ENCODE data around the gene SRRM1.
"Not testable (repeated sequence)": the region's sequence is repeated elsewhere in the genome, so short reads cannot be mapped to it uniquely, and the experiment has no call there.

The SRRM1 gene

DNA sequence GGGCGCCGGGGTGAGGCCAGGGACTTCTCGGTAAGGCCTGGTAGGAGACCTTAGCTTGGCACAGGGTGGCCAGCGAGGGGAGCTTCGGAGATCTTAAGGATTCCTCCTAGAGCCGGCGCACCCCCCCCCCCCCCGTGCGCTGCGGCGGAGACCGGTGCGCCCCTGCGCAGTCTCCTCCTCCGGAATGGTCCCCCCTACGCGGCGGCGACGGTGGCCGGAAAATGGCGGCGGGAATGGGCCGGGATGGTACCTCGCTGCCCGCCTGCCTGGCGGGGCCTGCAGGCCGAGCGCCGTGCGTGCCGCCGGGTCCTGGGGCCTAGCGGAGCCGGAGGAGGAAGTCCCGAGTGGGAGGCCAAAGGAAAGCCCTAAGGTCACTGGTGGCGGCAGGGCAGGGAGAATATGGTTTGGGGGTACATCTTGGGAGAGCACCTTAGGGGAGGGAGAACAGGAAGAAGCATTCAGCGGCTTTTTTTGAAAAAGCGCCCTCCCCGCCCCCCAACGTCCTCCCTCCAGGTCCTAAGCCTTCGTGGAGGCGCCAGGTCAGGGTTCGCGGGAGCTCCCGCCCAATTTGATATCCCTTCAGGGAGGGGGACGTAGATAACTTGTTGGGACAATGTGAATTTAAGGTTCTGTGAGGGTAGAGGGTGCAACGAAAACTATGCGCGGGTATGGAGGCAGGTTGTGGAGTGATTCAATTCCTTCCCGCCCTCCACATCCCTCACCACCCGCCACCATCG is 429 bp downstream of the SRRM1 start:
- peak; percentile 42 for DNase-seq

DNA sequence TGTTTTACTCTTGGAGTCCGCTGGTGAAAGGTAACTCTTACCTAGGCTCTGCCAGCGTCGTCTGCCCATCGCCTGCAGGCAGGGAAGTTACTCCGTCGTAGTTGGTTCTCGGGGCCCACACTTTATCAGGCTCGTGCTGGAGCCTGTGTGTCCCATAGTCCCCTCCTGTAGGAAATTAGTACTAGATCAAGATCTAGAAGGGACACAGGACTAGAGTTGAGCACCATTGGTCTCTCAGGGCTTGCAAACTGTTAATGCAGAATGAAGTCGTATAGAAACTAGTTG is 940 bp downstream of the SRRM1 start:
- DNase-seq = no peak

DNA sequence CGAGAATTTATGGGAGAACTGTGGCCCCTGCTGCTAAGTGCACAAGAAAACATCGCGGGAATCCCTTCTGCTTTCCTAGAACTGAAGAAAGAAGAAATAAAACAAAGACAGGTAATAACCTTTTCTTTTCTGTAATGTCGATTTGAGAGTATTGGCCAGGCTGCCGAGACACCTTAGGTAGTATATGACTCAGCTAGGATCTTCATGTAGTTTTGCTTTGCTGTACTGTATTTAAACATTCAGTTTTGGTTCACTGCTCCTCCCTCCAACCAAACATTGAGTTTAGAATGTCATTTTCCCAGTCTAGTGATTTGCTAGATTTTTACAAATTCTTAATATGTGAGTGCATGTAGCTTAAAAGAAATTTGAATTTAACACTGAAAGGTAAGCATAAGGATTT is 5.8 kb downstream of the SRRM1 start:
- no peak for DNase-seq

DNA sequence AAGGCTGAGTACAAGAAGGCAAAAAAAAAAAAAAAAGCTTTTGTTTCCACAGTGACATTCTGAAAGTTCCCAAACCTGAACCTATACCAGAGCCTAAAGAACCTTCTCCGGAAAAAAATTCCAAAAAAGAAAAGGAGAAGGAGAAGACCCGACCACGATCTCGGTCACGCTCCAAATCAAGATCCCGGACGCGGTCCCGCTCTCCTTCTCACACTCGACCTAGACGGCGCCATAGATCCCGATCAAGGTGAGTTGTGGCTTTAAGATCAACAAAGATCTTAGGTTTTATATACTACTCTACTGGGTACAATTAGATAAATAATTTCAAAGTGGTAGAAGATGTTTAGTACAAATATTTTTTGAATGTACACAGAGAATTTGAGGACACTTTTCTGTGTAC is 9.3 kb downstream of the SRRM1 start:
- no peak for DNase-seq

DNA sequence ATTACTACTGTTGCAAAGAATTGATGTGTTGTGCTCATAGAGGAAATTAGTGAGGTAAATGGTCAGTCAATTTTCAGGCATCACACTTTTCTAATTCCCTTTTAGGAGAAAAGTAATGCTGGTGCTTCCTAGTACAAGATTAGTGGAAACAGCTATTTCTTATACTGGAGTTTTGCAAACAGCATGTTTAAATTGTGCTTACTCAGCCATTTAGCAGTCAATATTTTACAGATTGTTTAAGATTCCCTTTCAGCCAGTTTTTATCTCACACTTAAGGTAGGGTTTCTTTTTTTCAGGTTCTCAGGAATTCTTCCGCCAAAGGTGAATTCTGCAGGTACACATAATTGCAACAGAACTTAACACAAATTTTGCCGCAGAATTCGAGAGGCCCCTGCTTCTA is 10.9 kb downstream of the SRRM1 start:
- DNase-seq = no peak

DNA sequence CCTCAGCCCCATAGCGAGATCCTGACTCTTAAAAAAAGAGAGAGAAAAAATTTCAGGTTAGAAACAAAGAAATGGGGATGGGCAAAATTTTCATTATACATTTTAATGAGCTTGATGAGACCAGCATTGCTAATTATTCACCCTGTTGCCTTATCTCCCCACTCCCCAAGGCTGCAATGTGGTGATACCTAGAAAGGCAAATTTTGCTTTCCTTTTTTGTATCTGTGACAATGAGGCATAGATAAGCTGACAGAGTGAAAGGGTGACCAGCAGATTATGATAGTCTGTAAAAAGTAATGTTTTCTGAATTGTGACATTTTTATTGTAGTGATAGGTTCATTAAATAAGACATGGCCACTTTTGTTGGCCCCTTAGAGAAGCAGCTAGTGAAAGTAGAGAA is 12.9 kb downstream of the SRRM1 start:
- no peak for DNase-seq

DNA sequence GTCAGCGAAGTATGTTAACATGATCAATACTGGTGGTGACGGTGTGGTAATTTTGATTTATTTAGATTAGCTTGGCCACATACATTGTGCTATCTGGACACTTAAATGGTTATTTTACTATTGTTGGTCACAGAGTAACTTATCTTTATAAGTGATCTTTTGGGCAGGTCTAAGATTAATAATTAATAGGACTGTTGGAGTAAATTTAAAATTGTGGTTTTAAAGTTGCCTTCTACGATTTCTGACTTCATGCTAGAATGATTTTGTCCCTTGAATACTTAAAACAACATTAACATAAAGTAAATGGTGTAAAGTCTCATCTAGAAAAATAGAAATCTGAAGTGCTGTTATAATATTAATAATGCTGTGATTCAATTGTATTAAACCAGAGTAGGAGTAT is 14.7 kb downstream of the SRRM1 start:
- no peak for DNase-seq

DNA sequence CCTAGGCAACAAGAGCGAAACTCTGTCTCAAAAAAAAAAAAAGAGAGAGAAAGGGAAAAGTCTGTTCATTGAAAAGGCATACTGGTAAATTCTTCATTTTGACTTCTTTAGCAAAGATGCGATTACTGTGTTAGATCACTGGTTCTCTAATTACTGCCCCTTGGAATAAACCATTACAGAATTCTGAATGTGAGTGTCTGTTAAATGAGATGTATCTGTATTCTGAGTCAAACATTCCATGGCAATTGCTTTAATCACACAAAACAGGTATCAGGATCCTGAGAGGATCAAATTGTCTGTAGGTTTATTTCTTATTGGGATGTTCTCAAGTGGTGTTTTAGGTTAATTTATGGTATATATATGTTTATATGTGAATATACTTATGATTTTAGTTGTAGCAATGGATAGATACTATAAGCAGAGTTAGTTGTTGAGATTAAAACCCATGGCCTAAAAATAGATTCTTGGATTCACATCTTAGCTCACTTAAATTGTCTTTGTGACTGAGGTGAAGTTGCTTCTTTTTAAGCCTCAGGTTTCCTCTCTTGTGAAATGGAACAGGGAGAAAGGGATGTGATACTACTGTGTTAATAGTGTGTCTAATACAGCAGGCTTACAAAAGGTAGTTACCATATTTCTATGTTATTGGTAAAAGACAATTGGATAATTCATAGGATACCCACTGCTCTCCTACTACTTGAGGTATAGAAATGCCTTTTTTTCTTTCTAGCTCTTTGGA is 16.2 kb downstream of the SRRM1 start:
- DNase-seq = no peak

DNA sequence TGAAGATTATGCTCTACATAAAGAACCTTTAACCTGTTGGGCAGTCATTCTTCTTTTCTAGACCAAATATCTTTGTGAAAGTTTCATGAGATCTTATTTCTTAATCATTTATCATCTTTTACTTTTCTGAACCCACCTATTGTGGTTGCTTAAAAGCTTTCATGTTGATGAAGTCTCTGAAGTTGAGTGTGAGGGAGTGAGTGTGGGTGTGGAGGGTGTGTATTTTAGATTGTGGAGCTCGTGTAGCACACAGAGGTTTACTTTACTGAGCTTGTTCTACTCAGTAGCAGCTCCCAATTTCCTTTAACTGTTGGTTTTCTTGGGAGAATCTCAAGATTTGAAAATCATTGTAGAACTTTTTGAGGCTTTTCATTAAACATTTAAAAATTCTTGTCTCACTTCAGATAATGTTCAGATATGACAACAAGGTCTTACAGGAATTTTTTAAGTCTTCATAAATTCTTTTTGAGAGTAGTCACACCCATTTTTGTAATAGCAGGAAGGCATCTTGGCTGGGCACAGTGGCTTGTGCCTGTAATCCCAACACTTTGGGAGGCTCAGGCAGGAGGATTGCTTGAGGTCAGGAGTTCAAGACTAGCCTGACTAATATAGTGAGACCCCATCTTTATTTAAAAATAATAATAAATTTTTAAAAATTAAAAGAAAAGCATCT is 17.0 kb downstream of the SRRM1 start:
- no peak for DNase-seq

DNA sequence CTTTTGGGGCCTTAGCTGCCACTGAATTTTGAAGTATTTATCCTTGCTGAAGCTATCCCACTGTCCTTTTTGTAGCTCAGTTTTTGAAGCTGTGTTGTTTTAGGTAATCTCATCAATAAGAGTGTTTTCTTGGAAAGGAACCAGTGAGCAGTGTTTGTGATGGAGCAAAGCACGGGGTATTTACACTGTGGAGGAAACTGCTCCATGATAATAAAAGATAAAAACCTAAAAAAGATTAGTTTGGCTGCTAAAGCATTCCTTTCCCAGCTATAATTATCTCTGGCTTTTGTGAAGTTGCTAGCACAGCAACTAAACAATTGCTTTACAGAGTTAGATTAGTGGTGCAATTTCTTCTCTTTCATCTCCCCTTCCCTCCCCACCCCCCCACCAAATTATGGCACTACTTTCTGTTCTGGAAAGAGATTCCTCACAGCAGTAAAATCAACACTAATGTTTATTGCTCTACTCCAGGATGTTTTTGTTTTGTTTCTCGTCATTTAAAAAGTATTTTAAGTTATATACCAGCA is 21.5 kb downstream of the SRRM1 start:
- no peak for DNase-seq

DNA sequence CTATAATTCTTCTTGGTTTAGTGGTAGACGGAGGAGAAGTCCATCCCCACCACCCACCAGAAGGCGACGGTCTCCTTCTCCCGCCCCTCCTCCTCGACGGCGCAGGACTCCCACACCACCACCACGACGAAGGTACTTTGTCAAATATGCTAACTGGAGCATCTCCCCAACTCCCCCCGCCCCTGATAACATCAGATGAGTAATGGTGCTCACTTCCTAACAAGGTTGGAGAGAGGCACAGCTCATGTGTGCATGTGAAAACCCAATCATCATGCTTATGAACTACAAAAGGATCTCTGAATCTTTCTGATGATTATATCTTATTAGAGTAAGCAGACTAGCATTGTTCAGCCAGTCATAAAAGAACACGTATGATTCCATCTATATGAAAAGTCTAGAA is 23.7 kb downstream of the SRRM1 start:
- DNase-seq = no peak

DNA sequence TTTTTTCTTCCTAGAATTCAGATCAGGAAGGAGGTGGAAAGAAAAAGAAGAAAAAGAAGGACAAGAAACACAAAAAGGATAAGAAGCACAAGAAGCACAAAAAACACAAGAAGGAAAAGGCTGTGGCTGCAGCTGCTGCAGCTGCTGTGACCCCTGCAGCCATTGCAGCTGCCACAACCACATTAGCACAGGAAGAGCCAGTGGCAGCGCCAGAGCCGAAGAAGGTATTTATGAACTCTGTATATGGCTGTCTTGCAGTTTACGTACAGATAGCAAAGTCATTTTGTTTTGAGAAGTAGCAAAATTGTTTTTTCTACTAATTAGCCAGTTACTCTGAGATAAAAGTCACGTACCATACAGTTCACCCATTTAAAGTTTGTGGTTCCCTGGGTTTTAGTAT is 28.3 kb downstream of the SRRM1 start:
- not testable (repeated sequence) for DNase-seq

DNA sequence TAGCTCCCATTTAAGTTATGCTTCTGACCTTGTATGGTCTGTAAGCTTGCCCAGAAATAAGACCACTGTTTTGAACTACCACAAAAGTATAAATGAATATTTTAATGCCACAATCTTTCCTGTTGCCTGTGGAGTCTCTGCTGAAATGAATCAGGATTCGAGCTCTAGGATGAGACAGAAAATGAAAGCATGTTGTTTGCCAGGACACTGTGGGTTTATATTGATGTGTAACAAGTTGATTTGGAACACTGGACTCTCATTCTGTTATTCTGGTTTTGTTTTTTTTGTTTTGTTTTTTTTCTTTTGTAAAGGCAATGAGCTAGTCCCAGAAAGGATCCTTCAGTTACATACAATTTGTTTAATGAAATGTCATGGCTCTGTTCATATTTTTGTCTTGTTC is 29.6 kb downstream of the SRRM1 start:
- DNase-seq = not testable (repeated sequence)

DNA sequence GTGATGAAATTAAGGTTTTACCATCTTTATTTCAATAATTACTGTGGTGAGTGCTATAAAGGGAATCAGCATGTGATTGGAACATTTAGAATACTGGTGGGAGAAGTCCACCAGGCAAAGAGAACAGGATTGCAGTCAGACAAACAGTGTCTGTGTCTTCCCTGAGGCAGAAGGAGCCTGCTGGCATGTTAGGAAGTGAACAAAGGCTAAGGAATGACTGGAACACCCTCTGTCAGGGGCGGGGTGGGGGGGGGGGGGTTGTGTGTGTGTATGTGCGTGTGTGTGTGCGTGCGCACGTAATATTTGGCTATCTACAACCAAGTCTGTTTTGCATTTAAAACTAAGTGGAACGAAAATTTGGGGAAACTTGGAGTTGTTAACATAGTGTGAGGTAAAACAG is 30.2 kb downstream of the SRRM1 start:
- DNase-seq = no peak

DNA sequence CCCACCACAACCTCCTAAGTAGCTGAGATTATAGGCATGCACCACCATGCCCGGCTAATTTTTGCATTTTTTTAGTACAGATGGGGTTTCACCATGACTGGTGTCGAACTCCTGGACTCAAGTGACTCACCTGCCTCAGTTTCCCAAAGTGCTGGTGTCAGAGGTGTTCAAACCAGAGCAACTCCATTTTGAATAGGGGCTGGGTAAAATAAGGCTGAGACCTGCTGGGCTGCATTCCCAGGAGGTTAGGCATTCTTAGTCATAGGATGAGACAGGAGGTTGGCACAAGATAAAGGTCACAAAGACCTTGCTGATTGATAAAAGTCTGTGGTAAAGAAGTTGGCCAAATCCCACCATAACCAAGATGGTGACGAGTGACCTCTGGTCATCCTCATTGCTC is 35.3 kb downstream of the SRRM1 start:
- not testable (repeated sequence) for DNase-seq

DNA sequence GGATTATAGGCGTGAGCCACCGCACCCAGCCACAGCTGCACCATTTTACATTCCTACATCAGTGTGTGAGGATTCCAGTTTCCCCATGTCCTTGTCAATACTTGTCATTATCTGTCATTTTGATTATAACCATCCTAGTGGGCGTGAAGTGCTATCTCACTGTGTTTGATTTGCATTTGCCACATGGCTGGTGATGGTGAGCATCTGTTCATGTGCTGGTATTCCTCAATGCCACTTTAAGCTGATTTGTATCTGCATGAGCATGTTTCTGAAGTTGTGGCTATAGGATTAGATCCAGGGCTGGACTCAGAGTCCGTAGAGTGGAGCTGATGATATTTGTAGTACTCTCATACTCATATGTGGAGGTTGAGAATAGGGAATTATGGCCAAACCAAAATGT is 36.6 kb downstream of the SRRM1 start:
- no peak for DNase-seq

DNA sequence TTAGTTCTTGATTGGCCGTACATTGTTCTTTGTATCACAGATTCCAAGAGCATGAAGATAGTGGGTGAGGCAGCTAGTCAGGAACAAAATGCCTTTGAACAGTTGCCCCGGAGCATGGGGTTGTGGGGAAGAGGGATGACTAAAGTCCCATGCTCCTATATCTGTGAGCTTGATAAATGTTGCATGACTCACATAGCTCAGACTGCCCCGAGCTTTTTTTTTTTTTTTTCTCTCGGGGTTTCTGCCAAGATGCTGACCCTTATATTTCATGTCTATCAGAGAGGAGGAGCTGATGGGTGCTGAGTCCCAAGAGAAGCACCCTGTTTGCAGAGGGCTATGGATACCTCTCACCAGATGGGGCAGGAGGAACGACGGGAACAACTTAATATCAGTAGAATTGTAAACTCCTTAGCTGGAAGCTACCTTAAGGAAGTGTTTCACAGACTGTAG is 40.6 kb downstream of the SRRM1 start:
- DNase-seq = no peak

DNA sequence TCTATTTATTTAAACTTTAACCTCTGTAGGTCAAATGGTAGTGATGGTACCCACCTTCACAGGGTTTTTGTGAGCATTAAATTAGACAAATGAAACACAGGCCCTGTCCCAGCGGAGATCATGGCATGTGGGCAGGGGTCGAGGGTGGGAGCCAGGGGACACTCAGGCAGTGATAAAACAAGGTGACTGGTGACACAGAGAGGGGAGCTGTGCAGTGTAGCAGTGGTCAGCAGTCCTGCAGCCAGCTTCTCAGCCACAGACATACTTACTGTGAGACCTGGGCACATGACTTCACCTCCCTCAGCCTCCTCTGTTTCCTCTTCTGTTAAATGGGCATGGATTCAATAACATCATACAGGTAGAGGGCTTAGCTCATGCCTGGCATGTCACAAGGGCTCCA is 44.9 kb downstream of the SRRM1 start:
- DNase-seq = no peak

DNA sequence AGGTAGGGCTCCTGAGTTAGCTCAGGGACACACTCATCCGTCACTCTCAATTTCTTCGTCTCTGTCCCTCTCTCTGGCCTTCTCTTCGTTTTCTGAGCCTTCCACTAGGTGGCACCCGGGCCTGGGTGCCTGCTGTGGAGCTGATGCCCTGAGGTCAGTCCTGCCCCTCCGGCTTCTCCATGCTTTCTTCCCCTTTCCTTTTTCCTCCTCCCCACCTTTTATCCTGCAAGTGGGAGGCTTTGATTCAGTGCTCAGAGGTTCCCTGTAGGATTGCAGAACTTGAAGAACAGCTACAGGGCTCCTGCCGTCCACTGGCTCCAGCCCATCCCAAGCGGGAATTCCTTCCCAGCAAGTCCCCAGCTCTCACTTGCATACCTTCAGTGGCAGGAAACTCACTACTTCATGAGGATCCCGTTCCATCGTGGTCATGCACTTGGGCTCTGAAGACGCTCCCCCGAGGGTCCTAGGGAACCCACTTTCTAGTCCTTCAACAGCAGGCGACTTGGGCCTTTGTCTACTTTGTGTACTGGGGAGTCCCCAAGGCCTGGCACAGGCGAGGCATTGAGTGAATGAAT is 45.6 kb downstream of the SRRM1 start:
- DNase-seq = peak; percentile 83

DNA sequence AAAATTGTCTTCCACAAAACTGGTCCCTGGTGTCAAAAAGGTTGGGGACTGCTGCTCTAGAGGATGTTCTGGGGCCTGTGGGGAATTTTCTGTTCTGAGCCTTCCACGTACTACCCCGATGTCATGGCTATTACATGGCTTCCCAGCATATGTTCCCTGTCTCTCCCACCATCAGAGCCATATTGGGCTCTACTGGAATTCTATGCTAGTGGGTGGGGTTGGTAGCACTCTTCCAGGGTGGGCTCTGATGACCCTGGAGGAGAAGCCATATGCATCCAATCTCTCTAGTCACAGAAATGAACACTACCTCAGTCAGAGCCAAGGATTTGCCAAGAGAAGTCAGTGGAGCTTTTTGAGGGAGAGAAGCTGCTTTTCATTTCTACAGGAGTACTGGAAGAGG is 47.9 kb downstream of the SRRM1 start:
- no peak for DNase-seq

DNA sequence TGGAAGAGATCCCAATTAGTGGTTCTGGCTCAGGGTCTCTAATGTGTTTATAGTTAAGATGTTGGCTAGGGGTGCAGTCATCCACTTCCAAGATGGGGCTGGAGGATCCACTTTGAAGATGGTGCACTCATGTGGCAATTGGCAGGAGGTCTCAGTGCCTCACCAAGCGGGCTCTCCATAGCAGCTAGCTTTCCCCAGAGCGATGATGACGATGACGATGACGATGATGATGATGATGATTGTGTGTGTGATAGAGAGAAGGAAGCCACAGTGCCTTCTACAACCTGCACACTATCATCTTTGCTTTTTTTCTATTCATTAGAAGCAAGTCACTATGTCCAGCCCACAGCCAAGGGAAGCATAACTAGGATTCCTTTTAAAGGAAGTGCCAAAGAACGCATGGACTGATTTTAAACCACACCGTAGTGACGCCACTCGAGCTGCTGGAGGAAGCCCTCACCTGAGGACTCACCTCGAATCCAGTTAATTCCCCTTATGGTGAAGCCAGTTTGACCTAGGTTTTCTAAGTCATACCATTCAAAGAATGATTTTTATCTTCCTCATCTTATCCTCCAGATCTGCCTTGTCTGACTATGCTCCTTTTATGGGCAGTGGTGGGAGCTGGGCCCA is 49.4 kb downstream of the SRRM1 start:
- DNase-seq = no peak

DNA sequence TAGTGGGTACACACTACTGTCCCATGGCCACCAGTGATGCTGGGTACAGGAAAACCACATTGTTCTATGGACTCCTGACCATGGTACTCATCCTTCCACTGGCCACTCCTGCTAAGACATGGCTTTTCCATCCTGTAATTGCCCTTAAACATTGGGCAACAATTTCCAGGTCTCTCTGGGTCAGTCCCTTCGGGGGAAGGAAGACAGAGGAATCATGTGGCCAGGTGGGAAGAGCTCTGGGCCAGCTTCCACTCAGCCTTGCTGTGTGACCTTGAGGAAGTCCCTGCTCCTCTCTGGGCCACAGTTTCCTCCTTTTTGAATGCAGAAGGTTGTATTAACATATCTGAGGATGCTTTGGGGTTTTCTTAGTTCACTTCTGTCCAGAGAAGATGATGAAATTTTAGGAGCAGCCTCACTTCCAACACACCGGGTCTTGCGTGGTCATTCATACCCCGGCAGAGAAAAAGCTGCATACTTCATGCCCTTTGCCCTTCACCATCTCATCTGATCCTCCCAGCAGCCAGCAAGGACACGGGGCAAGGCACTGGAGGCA is 50.8 kb downstream of the SRRM1 start:
- no peak for DNase-seq

DNA sequence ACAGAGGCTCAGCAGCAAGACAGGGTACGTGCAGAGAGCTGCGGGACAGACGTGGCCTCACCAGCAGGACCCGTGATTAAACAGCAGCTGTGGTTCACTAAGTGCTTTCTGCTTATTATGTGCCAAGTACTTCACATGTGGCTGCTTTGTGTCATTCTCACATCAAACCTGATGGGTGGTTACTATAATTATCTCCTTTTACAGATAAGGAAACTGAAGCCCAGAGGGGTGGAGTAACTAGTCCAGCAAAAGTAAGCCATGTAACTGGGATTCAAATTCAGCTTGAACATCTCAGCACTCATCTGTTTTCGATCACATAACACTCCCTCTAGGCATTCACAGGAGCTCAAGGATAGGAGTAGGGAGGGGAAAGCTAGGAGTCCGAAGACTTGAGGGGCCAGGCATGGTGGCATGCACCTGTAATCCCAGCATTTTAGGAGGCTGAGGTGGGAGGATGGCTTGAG is 51.3 kb downstream of the SRRM1 start:
- no peak for DNase-seq
